GM18861 (cell line): Measurements from ENCODE around the gene C16orf92.
"Not testable (repeated sequence)": the region's sequence is repeated elsewhere in the genome, so short reads cannot be mapped to it uniquely, and the experiment has no call there.

Experiments used
- ATAC-seq: cut with Tn5 transposase; IDR thresholded peaks from one replicate; pipeline ENCODE4 v1.9.1; 2021; ENCODE audit not compliant: unreplicated experiment

The C16orf92 gene

GRCh38 chr16:30023586-30023985, 588 bp downstream of the C16orf92 start:
- ATAC-seq: no peak

- ATAC-seq: no peak
Measured at GRCh38 chr16:30024451-30024850, 1.5 kb downstream of the C16orf92 start.

- ATAC-seq: no peak
Measured at GRCh38 chr16:30025156-30025555, 2.2 kb downstream of the C16orf92 start.

GRCh38 chr16:30025574-30025973, 2.6 kb downstream of the C16orf92 start:
- ATAC-seq: no peak

- ATAC-seq: no peak
Measured at GRCh38 chr16:30026449-30026848, 3.5 kb downstream of the C16orf92 start.

GRCh38 chr16:30027588-30028437, 4.8 kb downstream of the C16orf92 start:
- ATAC-seq: no peak

- ATAC-seq: no peak
Measured at GRCh38 chr16:30028438-30029076, 5.6 kb downstream of the C16orf92 start.

GRCh38 chr16:30030011-30030685, 7.2 kb downstream of the C16orf92 start:
- no peak for ATAC-seq

GRCh38 chr16:30030841-30031413, 7.9 kb downstream of the C16orf92 start, which contains the start of gene TLCD3B:
Gene TLCD3B, minus strand, starts transcription at chr16:30031271. Its CDS starts 744 bp downstream, at chr16:30030527.
- ATAC-seq: no peak

- no peak for ATAC-seq
Measured at GRCh38 chr16:30031477-30031918, 8.5 kb downstream of the C16orf92 start.

- ATAC-seq: no peak
Measured at GRCh38 chr16:30032083-30032819, 9.3 kb downstream of the C16orf92 start.

GRCh38 chr16:30033270-30033669, 10.3 kb downstream of the C16orf92 start:
- ATAC-seq: no peak

GRCh38 chr16:30040221-30040620, 17.2 kb downstream of the C16orf92 start:
- no peak for ATAC-seq

GRCh38 chr16:30040690-30041089, 17.7 kb downstream of the C16orf92 start:
- ATAC-seq: not testable (repeated sequence)

GRCh38 chr16:30041841-30042240, 18.8 kb downstream of the C16orf92 start:
- no peak for ATAC-seq

GRCh38 chr16:30046178-30046577, 23.2 kb downstream of the C16orf92 start:
- ATAC-seq: no peak

GRCh38 chr16:30046588-30046987, 23.6 kb downstream of the C16orf92 start:
- no peak for ATAC-seq

- ATAC-seq: no peak
Measured at GRCh38 chr16:30049871-30050270, 26.9 kb downstream of the C16orf92 start.

- ATAC-seq: no peak
Measured at GRCh38 chr16:30051518-30051917, 28.5 kb downstream of the C16orf92 start.

GRCh38 chr16:30052671-30053372, 29.8 kb downstream of the C16orf92 start:
- ATAC-seq: peak; percentile 59
